ENCODE results near the gene EME2.

DNA sequence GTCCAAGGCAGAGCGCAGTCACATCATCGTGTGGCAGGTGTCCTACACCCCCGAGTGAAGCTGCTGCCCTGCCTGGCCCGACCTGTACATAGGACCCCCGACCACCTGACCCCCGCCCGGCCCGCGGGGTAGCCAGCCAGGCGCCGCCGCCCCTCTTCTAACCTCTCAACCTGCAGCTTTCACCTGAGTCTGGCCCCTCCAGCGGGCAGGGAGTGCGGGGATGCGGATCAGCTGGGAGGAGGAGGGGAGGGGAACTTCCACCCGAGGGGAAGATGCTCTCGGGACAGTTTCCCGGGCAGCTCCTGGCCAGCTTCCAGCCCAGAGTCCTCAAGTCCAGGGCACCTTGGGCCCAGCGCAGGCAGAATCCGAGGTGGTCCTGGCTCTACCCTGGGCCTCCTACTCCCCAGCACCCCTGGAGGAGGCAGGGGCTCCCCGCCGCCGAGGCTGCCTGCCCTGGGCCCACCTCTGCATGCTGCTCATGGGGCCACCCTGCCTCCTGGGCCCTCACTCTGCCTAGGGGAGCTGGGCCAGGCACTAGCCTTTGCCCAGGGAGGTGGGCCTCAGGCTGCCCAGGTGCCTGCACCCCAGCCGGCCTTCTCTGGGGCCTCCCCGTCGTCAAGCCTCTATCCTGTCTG lies 3.7 kb upstream of the EME2 start:
- TF ChIP-seq, protein P1, sequence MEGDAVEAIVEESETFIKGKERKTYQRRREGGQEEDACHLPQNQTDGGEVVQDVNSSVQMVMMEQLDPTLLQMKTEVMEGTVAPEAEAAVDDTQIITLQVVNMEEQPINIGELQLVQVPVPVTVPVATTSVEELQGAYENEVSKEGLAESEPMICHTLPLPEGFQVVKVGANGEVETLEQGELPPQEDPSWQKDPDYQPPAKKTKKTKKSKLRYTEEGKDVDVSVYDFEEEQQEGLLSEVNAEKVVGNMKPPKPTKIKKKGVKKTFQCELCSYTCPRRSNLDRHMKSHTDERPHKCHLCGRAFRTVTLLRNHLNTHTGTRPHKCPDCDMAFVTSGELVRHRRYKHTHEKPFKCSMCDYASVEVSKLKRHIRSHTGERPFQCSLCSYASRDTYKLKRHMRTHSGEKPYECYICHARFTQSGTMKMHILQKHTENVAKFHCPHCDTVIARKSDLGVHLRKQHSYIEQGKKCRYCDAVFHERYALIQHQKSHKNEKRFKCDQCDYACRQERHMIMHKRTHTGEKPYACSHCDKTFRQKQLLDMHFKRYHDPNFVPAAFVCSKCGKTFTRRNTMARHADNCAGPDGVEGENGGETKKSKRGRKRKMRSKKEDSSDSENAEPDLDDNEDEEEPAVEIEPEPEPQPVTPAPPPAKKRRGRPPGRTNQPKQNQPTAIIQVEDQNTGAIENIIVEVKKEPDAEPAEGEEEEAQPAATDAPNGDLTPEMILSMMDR (conservative IDR thresholded peaks at IDR 0.05; ENCODE audit: low read depth in 2 of 2), result no peak
- TF ChIP-seq EZH2phosphoT487 (IDR thresholded peaks at IDR 0.05; ENCODE audit: unreplicated experiment) (no peak), POLR2AphosphoS5 (IDR thresholded peaks at IDR 0.05; ENCODE audit: low read depth) (no peak), EZH2 (IDR thresholded peaks at IDR 0.05; ENCODE audit: low read depth, unreplicated experiment) (no peak), STAT1 (IDR thresholded peaks at IDR 0.05; ENCODE audit: unreplicated experiment) (no peak), CREB1 (CRISPR knock-in tag; IDR thresholded peaks at IDR 0.05; ENCODE audit: low read depth) (no peak), ZNF331 (CRISPR knock-in tag; IDR thresholded peaks at IDR 0.05; ENCODE audit: low read depth) (no peak)
- TF ChIP-seq, protein P2, sequence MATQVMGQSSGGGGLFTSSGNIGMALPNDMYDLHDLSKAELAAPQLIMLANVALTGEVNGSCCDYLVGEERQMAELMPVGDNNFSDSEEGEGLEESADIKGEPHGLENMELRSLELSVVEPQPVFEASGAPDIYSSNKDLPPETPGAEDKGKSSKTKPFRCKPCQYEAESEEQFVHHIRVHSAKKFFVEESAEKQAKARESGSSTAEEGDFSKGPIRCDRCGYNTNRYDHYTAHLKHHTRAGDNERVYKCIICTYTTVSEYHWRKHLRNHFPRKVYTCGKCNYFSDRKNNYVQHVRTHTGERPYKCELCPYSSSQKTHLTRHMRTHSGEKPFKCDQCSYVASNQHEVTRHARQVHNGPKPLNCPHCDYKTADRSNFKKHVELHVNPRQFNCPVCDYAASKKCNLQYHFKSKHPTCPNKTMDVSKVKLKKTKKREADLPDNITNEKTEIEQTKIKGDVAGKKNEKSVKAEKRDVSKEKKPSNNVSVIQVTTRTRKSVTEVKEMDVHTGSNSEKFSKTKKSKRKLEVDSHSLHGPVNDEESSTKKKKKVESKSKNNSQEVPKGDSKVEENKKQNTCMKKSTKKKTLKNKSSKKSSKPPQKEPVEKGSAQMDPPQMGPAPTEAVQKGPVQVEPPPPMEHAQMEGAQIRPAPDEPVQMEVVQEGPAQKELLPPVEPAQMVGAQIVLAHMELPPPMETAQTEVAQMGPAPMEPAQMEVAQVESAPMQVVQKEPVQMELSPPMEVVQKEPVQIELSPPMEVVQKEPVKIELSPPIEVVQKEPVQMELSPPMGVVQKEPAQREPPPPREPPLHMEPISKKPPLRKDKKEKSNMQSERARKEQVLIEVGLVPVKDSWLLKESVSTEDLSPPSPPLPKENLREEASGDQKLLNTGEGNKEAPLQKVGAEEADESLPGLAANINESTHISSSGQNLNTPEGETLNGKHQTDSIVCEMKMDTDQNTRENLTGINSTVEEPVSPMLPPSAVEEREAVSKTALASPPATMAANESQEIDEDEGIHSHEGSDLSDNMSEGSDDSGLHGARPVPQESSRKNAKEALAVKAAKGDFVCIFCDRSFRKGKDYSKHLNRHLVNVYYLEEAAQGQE (IDR thresholded peaks at IDR 0.05; ENCODE audit: unreplicated experiment), result no peak
- TF ChIP-seq, protein P3, sequence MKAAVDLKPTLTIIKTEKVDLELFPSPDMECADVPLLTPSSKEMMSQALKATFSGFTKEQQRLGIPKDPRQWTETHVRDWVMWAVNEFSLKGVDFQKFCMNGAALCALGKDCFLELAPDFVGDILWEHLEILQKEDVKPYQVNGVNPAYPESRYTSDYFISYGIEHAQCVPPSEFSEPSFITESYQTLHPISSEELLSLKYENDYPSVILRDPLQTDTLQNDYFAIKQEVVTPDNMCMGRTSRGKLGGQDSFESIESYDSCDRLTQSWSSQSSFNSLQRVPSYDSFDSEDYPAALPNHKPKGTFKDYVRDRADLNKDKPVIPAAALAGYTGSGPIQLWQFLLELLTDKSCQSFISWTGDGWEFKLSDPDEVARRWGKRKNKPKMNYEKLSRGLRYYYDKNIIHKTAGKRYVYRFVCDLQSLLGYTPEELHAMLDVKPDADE (IDR thresholded peaks at IDR 0.05), result no peak

All from GM23338 (cell line).